HEK293 (cell line): ENCODE data around the gene PHF13.

ENCODE experiments used
- CTCF ChIA-PET: fragments of 350-600 bp; formaldehyde crosslinking; extraction: SDS; loops from one replicate; lab custom pipeline; 2021; ENCODE audit warnings: antibody characterized with exemption; lab: Yijun Ruan, JAX
- POLR2A ChIA-PET: fragments of 300-600 bp; formaldehyde crosslinking; extraction: SDS; loops from one replicate; lab custom pipeline; 2020; ENCODE audit warnings: antibody characterized with exemption, inconsistent platforms; lab: Yijun Ruan, JAX
- H3K27ac ChIP-seq: fragments of 200-500 bp; sonication (Bioruptor generic); 2 replicates; pipeline ENCODE4 v1.5.1; 2014; ENCODE audit warnings: low read depth, low read length, control low read depth, inconsistent platforms; ENCODE audit errors: extremely low read depth
- H3K36me3 ChIP-seq, 2 experiments: fragments of 200-500 bp in 1 of 2; sonication (Bioruptor generic) in 1 of 2; 1 replicate in 1 of 2; 2 replicates in 1 of 2; pipeline ENCODE4 v1.5.1; 2014 to 2017; ENCODE audit warnings: inconsistent platforms in 2 of 2, low read length in 2 of 2; ENCODE audit not compliant: control insufficient read depth in 2 of 2, insufficient read depth in 1 of 2
- H3K4me1 ChIP-seq: fragments of 200-500 bp; sonication (Bioruptor generic); 2 replicates; pipeline ENCODE4 v1.5.1; 2014; ENCODE audit warnings: mild to moderate bottlenecking, low read length, inconsistent platforms; ENCODE audit not compliant: control insufficient read depth, insufficient read depth
- H3K4me3 ChIP-seq: 2 replicates; pipeline ENCODE4 v1.5.1; 2011; ENCODE audit warnings: low read depth, mild to moderate bottlenecking, control low read depth, low read length, moderate library complexity
- H3K9me3 ChIP-seq: fragments of 200-500 bp; sonication (Bioruptor generic); 2 replicates; pipeline ENCODE4 v1.5.1; 2014; ENCODE audit warnings: low read depth, low read length, inconsistent platforms; ENCODE audit not compliant: control insufficient read depth, insufficient read depth
- BCL6B ChIP-seq: fragments of 450-650 bp; formaldehyde crosslinking; IDR thresholded peaks from 2 replicates; pipeline ENCODE4 v1.5.1; 2017; ENCODE audit warnings: missing biosample characterization, missing genetic modification characterization
- IKZF3 ChIP-seq: fragments of 450-650 bp; IDR thresholded peaks from 2 replicates; pipeline ENCODE4 v1.5.0; 2018; ENCODE audit warnings: missing biosample characterization, mild to moderate bottlenecking, missing genetic modification characterization, moderate library complexity
- TRIM28 ChIP-seq: IDR thresholded peaks from 2 replicates; pipeline ENCODE4 v1.6.1; 2011; ENCODE audit warnings: low read length, control low read depth, borderline replicate concordance
- ZBTB17 ChIP-seq: fragments of 450-650 bp; formaldehyde crosslinking; IDR thresholded peaks from 2 replicates; pipeline ENCODE4 v1.5.1; 2016; ENCODE audit warnings: missing biosample characterization, missing genetic modification characterization
- ZBTB26 ChIP-seq: fragments of 450-650 bp; formaldehyde crosslinking; optimal IDR thresholded peaks from 2 replicates; pipeline ENCODE3; 2016; ENCODE audit warnings: missing biosample characterization, mild to moderate bottlenecking, missing genetic modification characterization
- ZBTB8A ChIP-seq: fragments of 450-650 bp; formaldehyde crosslinking; IDR thresholded peaks from 2 replicates; pipeline ENCODE4 v1.5.1; 2016; ENCODE audit warnings: missing biosample characterization, missing genetic modification characterization
- ZIC2 ChIP-seq: fragments of 450-650 bp; formaldehyde crosslinking; IDR thresholded peaks from 2 replicates; pipeline ENCODE4 v1.5.1; 2016; ENCODE audit warnings: missing biosample characterization, missing genetic modification characterization
- ZNF10 ChIP-seq: fragments of 450-650 bp; formaldehyde crosslinking; IDR thresholded peaks from 2 replicates; pipeline ENCODE4 v1.5.1; 2017; ENCODE audit warnings: missing biosample characterization, missing genetic modification characterization
- ZNF16 ChIP-seq: fragments of 450-650 bp; formaldehyde crosslinking; IDR thresholded peaks from 2 replicates; pipeline ENCODE4 v1.5.1; 2016; ENCODE audit warnings: low read depth, missing biosample characterization, missing genetic modification characterization
- ZNF221 ChIP-seq: fragments of 450-650 bp; formaldehyde crosslinking; IDR thresholded peaks from 2 replicates; pipeline ENCODE4 v1.5.1; 2017; ENCODE audit warnings: missing biosample characterization, missing genetic modification characterization, borderline replicate concordance
- ZNF248 ChIP-seq: fragments of 450-650 bp; formaldehyde crosslinking; IDR thresholded peaks from 2 replicates; pipeline ENCODE4 v1.5.1; 2017; ENCODE audit warnings: missing biosample characterization, missing genetic modification characterization
- ZNF280D ChIP-seq: fragments of 450-650 bp; formaldehyde crosslinking; IDR thresholded peaks from 2 replicates; pipeline ENCODE4 v1.5.1; 2016; ENCODE audit warnings: missing biosample characterization, missing genetic modification characterization
- ZNF354C ChIP-seq: fragments of 450-650 bp; formaldehyde crosslinking; IDR thresholded peaks from 2 replicates; pipeline ENCODE4 v1.5.1; 2016; ENCODE audit warnings: missing biosample characterization, missing genetic modification characterization, low read depth, borderline replicate concordance
- ZNF404 ChIP-seq: fragments of 450-650 bp; formaldehyde crosslinking; IDR thresholded peaks from 2 replicates; pipeline ENCODE4 v1.5.1; 2017; ENCODE audit warnings: missing biosample characterization, missing genetic modification characterization
- ZNF426 ChIP-seq: fragments of 450-650 bp; formaldehyde crosslinking; IDR thresholded peaks from 2 replicates; pipeline ENCODE4 v1.5.1; 2017; ENCODE audit warnings: missing biosample characterization, missing genetic modification characterization, mild to moderate bottlenecking, inconsistent platforms, moderate library complexity
- ZNF433 ChIP-seq: fragments of 450-650 bp; formaldehyde crosslinking; IDR thresholded peaks from 2 replicates; pipeline ENCODE4 v1.5.1; 2016; ENCODE audit warnings: missing biosample characterization, missing genetic modification characterization, low read depth
- ZNF473 ChIP-seq: fragments of 450-650 bp; formaldehyde crosslinking; IDR thresholded peaks from 2 replicates; pipeline ENCODE4 v1.5.1; 2017; ENCODE audit warnings: missing biosample characterization, missing genetic modification characterization
- ZNF549 ChIP-seq: fragments of 450-650 bp; IDR thresholded peaks from 2 replicates; pipeline ENCODE4 v1.5.1; 2018; ENCODE audit warnings: missing biosample characterization, missing genetic modification characterization, mild to moderate bottlenecking, inconsistent platforms, moderate library complexity
- ZNF555 ChIP-seq: fragments of 450-650 bp; formaldehyde crosslinking; conservative IDR thresholded peaks from 2 replicates; pipeline ENCODE4 v1.5.1; 2017; ENCODE audit warnings: missing biosample characterization, mild to moderate bottlenecking, missing genetic modification characterization, inconsistent platforms
- ZNF561 ChIP-seq: fragments of 450-650 bp; IDR thresholded peaks from 2 replicates; pipeline ENCODE4 v1.5.1; 2018; ENCODE audit warnings: missing biosample characterization, missing genetic modification characterization, borderline replicate concordance
- ZNF600 ChIP-seq: fragments of 450-650 bp; formaldehyde crosslinking; IDR thresholded peaks from 2 replicates; pipeline ENCODE4 v1.5.1; 2016; ENCODE audit warnings: missing biosample characterization, missing genetic modification characterization
- ZNF791 ChIP-seq: fragments of 450-650 bp; formaldehyde crosslinking; IDR thresholded peaks from 2 replicates; pipeline ENCODE4 v1.5.1; 2016; ENCODE audit warnings: missing biosample characterization, missing genetic modification characterization
- ZNF830 ChIP-seq: fragments of 450-650 bp; IDR thresholded peaks from 2 replicates; pipeline ENCODE4 v1.5.0; 2018; ENCODE audit warnings: missing biosample characterization, missing genetic modification characterization, low read depth, mild to moderate bottlenecking, moderate library complexity
- TF ChIP-seq, protein P1 (sequence below): fragments of 450-650 bp; formaldehyde crosslinking; IDR thresholded peaks from 2 replicates; pipeline ENCODE4 v1.5.1; 2016; ENCODE audit warnings: missing biosample characterization, missing genetic modification characterization
- TF ChIP-seq, protein P2 (sequence below): fragments of 450-650 bp; formaldehyde crosslinking; IDR thresholded peaks from 2 replicates; pipeline ENCODE4 v1.5.1; 2016; ENCODE audit warnings: missing biosample characterization, missing genetic modification characterization, low read depth

Gene PHF13

GRCh38 chr1:6624710-6625583 lies 11.4 kb downstream of the PHF13 start, which contains the start of gene THAP3 (continued):
- TF ChIP-seq TRIM28, result no peak

DNA sequence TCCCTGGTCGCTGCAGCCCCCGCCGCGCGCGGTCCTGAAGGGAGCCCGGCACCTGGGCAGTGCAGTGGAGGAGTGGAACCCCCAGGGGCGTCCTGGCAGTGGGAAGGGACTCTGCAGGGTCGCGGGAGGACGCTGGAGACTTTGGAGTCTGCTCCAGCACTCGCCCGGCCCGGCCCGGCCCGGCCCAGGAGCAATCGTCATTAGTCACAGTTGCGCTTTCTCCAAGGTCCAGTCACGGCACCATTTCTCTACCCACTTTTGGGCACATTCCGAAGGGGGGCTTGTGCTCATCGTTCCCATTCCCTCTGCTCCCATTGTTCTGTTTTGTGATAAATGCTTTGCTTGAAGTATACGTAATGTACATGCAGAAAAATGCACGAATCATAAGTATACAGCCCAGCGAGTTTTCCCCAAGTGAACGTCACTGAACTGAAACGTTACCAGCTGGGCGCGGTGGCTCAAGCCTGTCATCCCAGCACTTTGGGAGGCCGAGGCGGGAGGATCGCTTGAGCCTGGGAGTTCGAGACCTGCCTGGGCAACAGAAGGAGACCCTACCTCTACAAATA lies 12.1 kb downstream of the PHF13 start:
- Histone ChIP-seq H3K4me3 (peak overlapping the region; percentile 80), H3K36me3 (peaks cover 26 to 80% of the 10 kb centered on the region in 2 experiments; a peak in 2 of 3 replicates), H3K9me3 (no peaks in the 10 kb centered on the region), H3K4me1 (no peaks in the 10 kb centered on the region), H3K27ac (peak overlapping the region; percentile 93)
- POLR2A ChIA-PET, result interaction anchor here (1.0 to 1.4 kb wide), 3 partner anchors 10 to 24 kb away, joined by 5 to 7 read pairs (median 5); partner anchors contain the start of gene PHF13
- CTCF ChIA-PET, result interaction anchor here (0.7 kb wide), 1 partner anchor 202 kb away, joined by 3 read pairs; no protein-coding TSS in a partner anchor
- no peak for TF ChIP-seq ZNF280D (tag by site-specific recombination)
- no peak for TF ChIP-seq ZNF433
- TF ChIP-seq ZNF248 (tag by site-specific recombination), result no peak
- no peak for TF ChIP-seq ZNF354C (tag by site-specific recombination)
- no peak for TF ChIP-seq ZNF791
- peak; percentile 32 for TF ChIP-seq ZBTB8A
- no peak for TF ChIP-seq ZNF426
- peak; percentile 34; the same call in 1 of the 2 replicates for TF ChIP-seq ZIC2 (tag by site-specific recombination)
- peak; percentile 44; the same call in 1 of the 2 replicates for TF ChIP-seq ZNF600 (tag by site-specific recombination)
- no peak for TF ChIP-seq ZBTB26 (tag by site-specific recombination)
- TF ChIP-seq, protein P1, sequence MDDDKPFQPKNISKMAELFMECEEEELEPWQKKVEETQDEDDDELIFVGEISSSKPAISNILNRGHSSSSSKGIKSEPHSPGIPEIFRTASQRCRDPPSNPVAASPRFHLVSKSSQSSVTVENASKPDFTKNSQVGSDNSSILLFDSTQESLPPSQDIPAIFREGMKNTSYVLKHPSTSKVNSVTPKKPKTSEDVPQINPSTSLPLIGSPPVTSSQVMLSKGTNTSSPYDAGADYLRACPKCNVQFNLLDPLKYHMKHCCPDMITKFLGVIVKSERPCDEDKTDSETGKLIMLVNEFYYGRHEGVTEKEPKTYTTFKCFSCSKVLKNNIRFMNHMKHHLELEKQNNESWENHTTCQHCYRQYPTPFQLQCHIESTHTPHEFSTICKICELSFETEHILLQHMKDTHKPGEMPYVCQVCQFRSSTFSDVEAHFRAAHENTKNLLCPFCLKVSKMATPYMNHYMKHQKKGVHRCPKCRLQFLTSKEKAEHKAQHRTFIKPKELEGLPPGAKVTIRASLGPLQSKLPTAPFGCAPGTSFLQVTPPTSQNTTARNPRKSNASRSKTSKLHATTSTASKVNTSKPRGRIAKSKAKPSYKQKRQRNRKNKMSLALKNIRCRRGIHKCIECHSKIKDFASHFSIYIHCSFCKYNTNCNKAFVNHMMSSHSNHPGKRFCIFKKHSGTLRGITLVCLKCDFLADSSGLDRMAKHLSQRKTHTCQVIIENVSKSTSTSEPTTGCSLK, result no peak
- no peak for TF ChIP-seq ZNF10 (tag by site-specific recombination)
- no peak for TF ChIP-seq ZNF404 (tag by site-specific recombination)
- no peak for TF ChIP-seq ZNF555 (tag by site-specific recombination)
- TF ChIP-seq, protein P2, sequence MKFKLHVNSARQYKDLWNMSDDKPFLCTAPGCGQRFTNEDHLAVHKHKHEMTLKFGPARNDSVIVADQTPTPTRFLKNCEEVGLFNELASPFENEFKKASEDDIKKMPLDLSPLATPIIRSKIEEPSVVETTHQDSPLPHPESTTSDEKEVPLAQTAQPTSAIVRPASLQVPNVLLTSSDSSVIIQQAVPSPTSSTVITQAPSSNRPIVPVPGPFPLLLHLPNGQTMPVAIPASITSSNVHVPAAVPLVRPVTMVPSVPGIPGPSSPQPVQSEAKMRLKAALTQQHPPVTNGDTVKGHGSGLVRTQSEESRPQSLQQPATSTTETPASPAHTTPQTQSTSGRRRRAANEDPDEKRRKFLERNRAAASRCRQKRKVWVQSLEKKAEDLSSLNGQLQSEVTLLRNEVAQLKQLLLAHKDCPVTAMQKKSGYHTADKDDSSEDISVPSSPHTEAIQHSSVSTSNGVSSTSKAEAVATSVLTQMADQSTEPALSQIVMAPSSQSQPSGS (tag by site-specific recombination), result 0 out of 2 replicates have a peak, but pooled peaks have one; percentile 43
- no peak for TF ChIP-seq ZNF830 (tag by site-specific recombination)
- TF ChIP-seq ZNF549, result no peak
- no peak for TF ChIP-seq BCL6B (tag by site-specific recombination)
- peak; percentile 8; the same call in 1 of the 2 replicates for TF ChIP-seq IKZF3 (tag by site-specific recombination)
- no peak for TF ChIP-seq ZNF473 (tag by site-specific recombination)
- no peak for TF ChIP-seq ZNF16 (tag by site-specific recombination)
- TF ChIP-seq TRIM28, result no peak
- no peak for TF ChIP-seq ZNF561 (tag by site-specific recombination)
- no peak for TF ChIP-seq ZNF221 (tag by site-specific recombination)
- TF ChIP-seq ZBTB17 (tag by site-specific recombination), result peak; percentile 37
